NCI-H82 treated with DMSO at 0.1 percent for 48 hours (cell line): ENCODE results near the gene CAVIN2.
A peak's percentile ranks its signal among the peaks of the same experiment; 100 is the strongest.

Source experiments
- DNase-seq: peaks from one replicate; lab custom pipeline; 2025; ENCODE audit not compliant: unreplicated experiment; lab: John Stamatoyannopoulos, UW

CAVIN2 gene

GRCh38 chr2:191840921-191841320 is 6.0 kb downstream of the CAVIN2 start:
- DNase-seq: no peak

- no peak for DNase-seq
Measured at GRCh38 chr2:191839918-191840804, 6.7 kb downstream of the CAVIN2 start.

- no peak for DNase-seq
Measured at GRCh38 chr2:191838526-191838925, 8.4 kb downstream of the CAVIN2 start.

GRCh38 chr2:191836853-191837769 is 9.8 kb downstream of the CAVIN2 start:
- no peak for DNase-seq

- DNase-seq: no peak
Measured at GRCh38 chr2:191836471-191836852, 10.4 kb downstream of the CAVIN2 start.

GRCh38 chr2:191835539-191836350 is 11.1 kb downstream of the CAVIN2 start:
- no peak for DNase-seq

- DNase-seq: no peak
Measured at GRCh38 chr2:191835100-191835499, 11.8 kb downstream of the CAVIN2 start.

- no peak for DNase-seq
Measured at GRCh38 chr2:191833356-191833755, 13.5 kb downstream of the CAVIN2 start.

GRCh38 chr2:191832668-191833067 is 14.2 kb downstream of the CAVIN2 start:
- no peak for DNase-seq

- DNase-seq: no peak
Measured at GRCh38 chr2:191831410-191831994, 15.4 kb downstream of the CAVIN2 start.

GRCh38 chr2:191824398-191824797 is 22.5 kb downstream of the CAVIN2 start:
- DNase-seq: no peak

GRCh38 chr2:191821078-191821477 is 25.8 kb downstream of the CAVIN2 start:
- no peak for DNase-seq

- DNase-seq: no peak
Measured at GRCh38 chr2:191818725-191819350, 28.1 kb downstream of the CAVIN2 start.

GRCh38 chr2:191818133-191818532 is 28.8 kb downstream of the CAVIN2 start:
- DNase-seq: no peak

- no peak for DNase-seq
Measured at GRCh38 chr2:191815010-191815409, 31.9 kb downstream of the CAVIN2 start.

- no peak for DNase-seq
Measured at GRCh38 chr2:191813943-191814342, 32.9 kb downstream of the CAVIN2 start.

- peak; percentile 29 for DNase-seq
Measured at GRCh38 chr2:191811807-191812602, 34.9 kb downstream of the CAVIN2 start.

- DNase-seq: no peak
Measured at GRCh38 chr2:191806396-191806795, 40.5 kb downstream of the CAVIN2 start.

GRCh38 chr2:191804766-191805165 is 42.1 kb downstream of the CAVIN2 start:
- DNase-seq: no peak
